Thoracic aorta (tissue), 2 donors: Measurements from ENCODE around the gene ATG16L2. TPM values are rescaled to one million over a fixed set of nuclear protein-coding genes. Genes with fewer than 3 reads are reported as not detected.

Experiments used
- ATAC-seq: fragments of 150-250 bp; one replicate; pipeline ENCODE4 v1.8.0; 2017; ENCODE audit warnings: low read depth; ENCODE audit not compliant: insufficient number of reproducible peaks, low FRiP score
- DNase-seq: peaks from one replicate; pipeline ENCODE4 v3.0.0-alpha.2; 2020; ENCODE audit warnings: low spot score
- H3K27ac ChIP-seq, 2 donors: fragments of 200-600 bp; sonication (generic); 1 replicate in 1 of 2; 2 replicates in 1 of 2; pipeline ENCODE4 v1.5.1; 2016; ENCODE audit warnings: mild to moderate bottlenecking in 2 of 2, moderate library complexity in 2 of 2
- H3K27me3 ChIP-seq: fragments of 200-600 bp; sonication (generic); replicated peaks from 2 replicates; pipeline ENCODE4 v1.6.0; 2016; ENCODE audit warnings: mild to moderate bottlenecking; ENCODE audit not compliant: insufficient read depth
- H3K36me3 ChIP-seq: fragments of 200-600 bp; sonication (generic); one replicate; pipeline ENCODE4 v1.5.1; 2016
- H3K4me1 ChIP-seq, 2 donors: fragments of 200-600 bp; sonication (generic); 1 replicate in 1 of 2; 2 replicates in 1 of 2; pipeline versions ENCODE4 v1.5.1 to v1.6.0; 2016; ENCODE audit warnings: low read depth in 2 of 2, mild to moderate bottlenecking in 1 of 2; ENCODE audit not compliant: control insufficient read depth in 1 of 2
- H3K4me3 ChIP-seq: fragments of 200-600 bp; sonication (generic); 2 replicates; pipeline ENCODE4 v1.5.1; 2016; ENCODE audit warnings: mild to moderate bottlenecking
- H3K9me3 ChIP-seq: fragments of 200-600 bp; sonication (generic); 2 replicates; pipeline ENCODE4 v1.5.1; 2016
- CTCF ChIP-seq: fragments of 200-600 bp; sonication (generic); IDR thresholded peaks from one replicate; pipeline ENCODE4 v1.5.1; 2019; ENCODE audit warnings: antibody characterized with exemption
- total RNA-seq, 2 donors: library from RNA; depleted of rRNA; stranded (reverse); fragments of >200 nt; gene quantifications; one replicate each; pipeline versions ENCODE4 v1.1.0 to v1.2.3, GENCODE V29; 2016

ATG16L2 gene
- total RNA-seq, 2 donors from 2014 or later, result 36.0 to 65.5 TPM

- DNase-seq (no peak), ATAC-seq (no peak)
- Histone ChIP-seq H3K4me3 (no peak overlapping the region), H3K27ac (no peak overlapping the region), H3K27me3 (no peaks in the 10 kb centered on the region), H3K4me1 (peaks cover 5 to 8% of the 10 kb centered on the region in 2 donors), H3K36me3 (no peaks in the 10 kb centered on the region), H3K9me3 (no peaks in the 10 kb centered on the region)
- no peak for TF ChIP-seq CTCF
Measured at GRCh38 chr11:72875736-72876135, 61.5 kb downstream of the ATG16L2 start.

- TF ChIP-seq CTCF, result no peak
- ATAC-seq, result no peak
Measured at GRCh38 chr11:72876147-72876546, 61.9 kb downstream of the ATG16L2 start.

More at GRCh38 chr11:72876147-72876546, 61.9 kb downstream of the ATG16L2 start:
- H3K27me3 ChIP-seq, result no peaks in the 10 kb centered on the region
- no peak overlapping the region for H3K27ac ChIP-seq
- H3K4me3 ChIP-seq, result no peak overlapping the region
- peaks cover 4 to 8% of the 10 kb centered on the region in 2 donors for H3K4me1 ChIP-seq
- no peaks in the 10 kb centered on the region for H3K36me3 ChIP-seq
- DNase-seq, result no peak
- no peaks in the 10 kb centered on the region for H3K9me3 ChIP-seq

Other genes starting within 250 kb of the ATG16L2 start
- 10 to 100 TPM; 28.1 to 37.1 TPM for gene PDE2A, start 140.0 kb upstream of the ATG16L2 start, total RNA-seq
- 100 to 1,000 TPM in 1 of 2 donors, 10 to 100 TPM in 1; 76.5 to 103 TPM for gene ARAP1, start 62.0 kb upstream of the ATG16L2 start, total RNA-seq
- 10 to 100 TPM; 24.3 to 57.3 TPM for gene STARD10, start 20.4 kb upstream of the ATG16L2 start, total RNA-seq